ENCODE measurements around the gene B9D2.

Gene B9D2

GRCh38 chr19:41332000-41332399, 31.9 kb downstream of the B9D2 start:
- H2BK120ac ChIP-seq (ENCODE audit: low read depth, low read length): no peak overlapping the region
- no peak overlapping the region for H3K23ac ChIP-seq (ENCODE audit: low read length in 2 of 2)
- no peak overlapping the region for H3K9ac ChIP-seq (ENCODE audit: low read length)
- no peak overlapping the region for H2BK5ac ChIP-seq (ENCODE audit: low read depth, low read length, poor library complexity, severe bottlenecking)
- peaks cover 50 to 62% of the 10 kb centered on the region in 2 experiments for H3K36me3 ChIP-seq (ENCODE audit: control insufficient read depth in 1 of 2, insufficient read depth in 2 of 2, low read depth in 1 of 2, low read length in 2 of 2)
- no peak overlapping the region for H2AFZ ChIP-seq (ENCODE audit: low read depth, low read length)
- no peak overlapping the region for H2BK15ac ChIP-seq (ENCODE audit: low read depth, poor library complexity, severe bottlenecking)
- peaks cover 9% of the 10 kb centered on the region for H3K79me1 ChIP-seq (replicated peaks; ENCODE audit: low read length, poor library complexity, severe bottlenecking)
- no peak overlapping the region for H3K18ac ChIP-seq (ENCODE audit: low read depth in 1 of 2, low read length in 2 of 2)
- WGBS: 92% methylated on average over 16 of the region's 16 CpGs
- H3K4ac ChIP-seq (ENCODE audit: low read depth in 1 of 2, low read length in 2 of 2): no peak overlapping the region
- peaks cover 18% of the 10 kb centered on the region for H3K4me1 ChIP-seq (ENCODE audit: control insufficient read depth, insufficient read depth, low read depth, low read length)
- DNase-seq: no peak
- no peak overlapping the region for H3K14ac ChIP-seq (ENCODE audit: low read length in 2 of 2)
- H3K4me2 ChIP-seq (ENCODE audit: low read length, poor library complexity, severe bottlenecking): no peak overlapping the region
- no peak overlapping the region for H4K8ac ChIP-seq (ENCODE audit: low read length)
- H2BK12ac ChIP-seq (ENCODE audit: low read length in 2 of 2): no peak overlapping the region
- H2AK5ac ChIP-seq (ENCODE audit: low read length, severe bottlenecking): no peak overlapping the region
- no peak overlapping the region for H4K91ac ChIP-seq (ENCODE audit: low read length)
- no peak overlapping the region for H3K27ac ChIP-seq (ENCODE audit: low read length, poor library complexity, severe bottlenecking)
- H3K4me3 ChIP-seq (ENCODE audit: insufficient read depth in 1 of 2, low read depth in 1 of 2, low read length in 2 of 2): no peak overlapping the region
- H3K27me3 ChIP-seq (ENCODE audit: control insufficient read depth in 1 of 2, insufficient read depth in 1 of 2, low read length in 2 of 2): no peaks in the 10 kb centered on the region
- H3K9me3 ChIP-seq (ENCODE audit: control insufficient read depth, low read length): no peaks in the 10 kb centered on the region

DNA sequence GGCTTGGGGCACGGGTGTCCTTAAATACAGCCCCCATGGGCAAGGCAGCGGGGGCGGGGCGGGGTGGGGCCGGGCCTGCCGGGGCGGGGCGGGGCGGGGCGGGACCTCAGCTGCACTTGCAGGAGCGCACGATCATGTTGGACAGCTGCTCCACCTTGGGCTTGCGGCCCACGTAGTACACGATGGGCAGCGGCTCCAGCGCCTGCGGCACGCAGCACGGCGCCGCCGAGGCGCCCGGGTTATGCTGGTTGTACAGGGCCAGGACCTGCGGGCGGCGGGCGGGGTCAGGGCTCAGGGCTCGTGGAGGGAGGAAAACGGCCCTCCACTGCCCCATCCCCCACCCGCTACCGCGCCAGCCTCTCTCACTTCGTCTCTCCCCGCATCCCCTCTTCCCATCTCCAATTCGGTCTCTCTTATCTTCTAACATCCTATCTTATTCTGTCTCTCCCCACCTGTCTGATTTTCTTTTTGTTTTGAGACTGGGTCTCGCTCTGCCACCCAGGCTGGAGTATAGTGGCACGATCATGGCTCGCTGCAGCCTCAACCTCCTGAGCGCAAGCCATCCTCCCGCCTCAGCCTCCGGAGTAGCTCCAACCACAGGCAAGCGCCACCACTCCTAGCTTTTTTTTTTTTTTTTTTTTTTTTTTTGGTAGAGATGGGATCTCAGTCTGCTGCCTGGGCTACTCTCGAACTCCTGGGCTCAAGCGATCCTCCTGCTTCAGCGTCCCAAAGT, 32.8 kb downstream of the B9D2 start:
- Histone ChIP-seq H2BK5ac (ENCODE audit: low read depth, low read length, poor library complexity, severe bottlenecking) (no peak overlapping the region), H2AFZ (ENCODE audit: low read depth, low read length) (no peak overlapping the region), H3K4me2 (ENCODE audit: low read length, poor library complexity, severe bottlenecking) (no peak overlapping the region), H3K18ac (ENCODE audit: low read depth in 1 of 2, low read length in 2 of 2) (no peak overlapping the region), H3K14ac (ENCODE audit: low read length in 2 of 2) (no peak overlapping the region), H3K27ac (ENCODE audit: low read length, poor library complexity, severe bottlenecking) (no peak overlapping the region), H3K36me3 (ENCODE audit: control insufficient read depth in 1 of 2, insufficient read depth in 2 of 2, low read depth in 1 of 2, low read length in 2 of 2) (peaks cover 50 to 56% of the 10 kb centered on the region in 2 experiments), H3K9me3 (ENCODE audit: control insufficient read depth, low read length) (no peaks in the 10 kb centered on the region), H3K4me1 (ENCODE audit: control insufficient read depth, insufficient read depth, low read depth, low read length) (peaks cover 26% of the 10 kb centered on the region), H3K23ac (ENCODE audit: low read length in 2 of 2) (no peak overlapping the region), H3K9ac (ENCODE audit: low read length) (no peak overlapping the region), H2AK5ac (ENCODE audit: low read length, severe bottlenecking) (no peak overlapping the region), H3K4ac (ENCODE audit: low read depth in 1 of 2, low read length in 2 of 2) (no peak overlapping the region), H2BK15ac (ENCODE audit: low read depth, poor library complexity, severe bottlenecking) (no peak overlapping the region), H3K27me3 (ENCODE audit: control insufficient read depth in 1 of 2, insufficient read depth in 1 of 2, low read length in 2 of 2) (no peaks in the 10 kb centered on the region), H2BK120ac (ENCODE audit: low read depth, low read length) (no peak overlapping the region), H4K8ac (ENCODE audit: low read length) (peak overlapping the region; percentile 29), H3K79me1 (replicated peaks; ENCODE audit: low read length, poor library complexity, severe bottlenecking) (peaks cover 9% of the 10 kb centered on the region), H2BK12ac (ENCODE audit: low read length in 2 of 2) (no peak overlapping the region), H4K91ac (ENCODE audit: low read length) (no peak overlapping the region), H3K4me3 (ENCODE audit: insufficient read depth in 1 of 2, low read depth in 1 of 2, low read length in 2 of 2) (no peak overlapping the region)
- no peak for DNase-seq
- 88% methylated on average over 41 of the region's 47 CpGs for WGBS

- Histone ChIP-seq H3K18ac (ENCODE audit: low read depth in 1 of 2, low read length in 2 of 2) (no peak overlapping the region), H3K14ac (ENCODE audit: low read length in 2 of 2) (no peak overlapping the region), H3K27ac (ENCODE audit: low read length, poor library complexity, severe bottlenecking) (no peak overlapping the region), H3K36me3 (ENCODE audit: control insufficient read depth in 1 of 2, insufficient read depth in 2 of 2, low read depth in 1 of 2, low read length in 2 of 2) (peaks cover 48 to 51% of the 10 kb centered on the region in 2 experiments), H4K91ac (ENCODE audit: low read length) (no peak overlapping the region), H3K79me1 (replicated peaks; ENCODE audit: low read length, poor library complexity, severe bottlenecking) (peaks cover 8% of the 10 kb centered on the region), H3K23ac (ENCODE audit: low read length in 2 of 2) (no peak overlapping the region), H3K4me1 (ENCODE audit: control insufficient read depth, insufficient read depth, low read depth, low read length) (peaks cover 32% of the 10 kb centered on the region), H3K9ac (ENCODE audit: low read length) (no peak overlapping the region), H2BK15ac (ENCODE audit: low read depth, poor library complexity, severe bottlenecking) (no peak overlapping the region), H2BK5ac (ENCODE audit: low read depth, low read length, poor library complexity, severe bottlenecking) (no peak overlapping the region), H3K4me3 (ENCODE audit: insufficient read depth in 1 of 2, low read depth in 1 of 2, low read length in 2 of 2) (no peak overlapping the region), H2AFZ (ENCODE audit: low read depth, low read length) (no peak overlapping the region), H3K4ac (ENCODE audit: low read depth in 1 of 2, low read length in 2 of 2) (no peak overlapping the region), H2AK5ac (ENCODE audit: low read length, severe bottlenecking) (no peak overlapping the region), H3K4me2 (ENCODE audit: low read length, poor library complexity, severe bottlenecking) (no peak overlapping the region), H4K8ac (ENCODE audit: low read length) (no peak overlapping the region), H3K9me3 (ENCODE audit: control insufficient read depth, low read length) (no peaks in the 10 kb centered on the region), H2BK12ac (ENCODE audit: low read length in 2 of 2) (no peak overlapping the region), H3K27me3 (ENCODE audit: control insufficient read depth in 1 of 2, insufficient read depth in 1 of 2, low read length in 2 of 2) (no peaks in the 10 kb centered on the region), H2BK120ac (ENCODE audit: low read depth, low read length) (no peak overlapping the region)
- DNase-seq: no peak
- 93% methylated on average over 4 of the region's 4 CpGs for WGBS
Measured at GRCh38 chr19:41330481-41330880, 33.5 kb downstream of the B9D2 start.

DNA sequence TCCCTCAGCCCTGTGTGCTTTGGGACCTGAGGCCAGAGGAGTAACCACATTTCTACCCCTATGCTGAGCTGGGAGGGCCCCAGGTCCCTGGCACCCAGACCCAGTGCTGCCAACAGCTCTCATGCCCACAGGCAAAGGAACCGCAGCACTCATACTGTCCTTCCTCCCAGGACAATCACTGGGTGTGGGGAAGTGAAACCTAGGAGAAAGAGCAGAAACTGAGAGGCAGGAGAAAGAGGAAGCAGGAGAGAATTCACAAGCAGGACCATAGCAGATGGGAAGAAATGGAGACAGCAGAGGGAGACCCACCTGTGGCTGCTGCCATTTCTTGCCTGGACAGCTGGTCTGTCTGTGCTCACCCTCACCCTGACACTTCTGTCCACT, 35.1 kb downstream of the B9D2 start:
- H3K23ac ChIP-seq (ENCODE audit: low read length in 2 of 2): peak overlapping the region in 1 of 2 experiments; percentile 51
- peak overlapping the region; percentile 47 for H4K8ac ChIP-seq (ENCODE audit: low read length)
- DNase-seq: no peak
- H3K14ac ChIP-seq (ENCODE audit: low read length in 2 of 2): peak overlapping the region in 1 of 2 experiments; percentile 68
- peak overlapping the region; percentile 55 for H2AK5ac ChIP-seq (ENCODE audit: low read length, severe bottlenecking)
- H3K4me3 ChIP-seq (ENCODE audit: insufficient read depth in 1 of 2, low read depth in 1 of 2, low read length in 2 of 2): no peak overlapping the region
- peak overlapping the region; percentile 73 for H2BK15ac ChIP-seq (ENCODE audit: low read depth, poor library complexity, severe bottlenecking)
- H2AFZ ChIP-seq (ENCODE audit: low read depth, low read length): no peak overlapping the region
- no peak overlapping the region for H3K9ac ChIP-seq (ENCODE audit: low read length)
- WGBS: 100% methylated on average over 1 of the region's 1 CpG
- H2BK12ac ChIP-seq (ENCODE audit: low read length in 2 of 2): peak overlapping the region; percentile 6 to 12
- peak overlapping the region; percentile 1 to 75 for H3K18ac ChIP-seq (ENCODE audit: low read depth in 1 of 2, low read length in 2 of 2)
- no peak overlapping the region for H3K4me2 ChIP-seq (ENCODE audit: low read length, poor library complexity, severe bottlenecking)
- H3K27me3 ChIP-seq (ENCODE audit: control insufficient read depth in 1 of 2, insufficient read depth in 1 of 2, low read length in 2 of 2): no peaks in the 10 kb centered on the region
- peaks cover 40 to 42% of the 10 kb centered on the region in 2 experiments for H3K36me3 ChIP-seq (ENCODE audit: control insufficient read depth in 1 of 2, insufficient read depth in 2 of 2, low read depth in 1 of 2, low read length in 2 of 2)
- peaks cover 47% of the 10 kb centered on the region for H3K4me1 ChIP-seq (ENCODE audit: control insufficient read depth, insufficient read depth, low read depth, low read length)
- H3K79me1 ChIP-seq (replicated peaks; ENCODE audit: low read length, poor library complexity, severe bottlenecking): peaks cover 5% of the 10 kb centered on the region
- H3K4ac ChIP-seq (ENCODE audit: low read depth in 1 of 2, low read length in 2 of 2): peak overlapping the region; percentile 2 to 30
- H3K9me3 ChIP-seq (ENCODE audit: control insufficient read depth, low read length): no peaks in the 10 kb centered on the region
- peak overlapping the region; percentile 54 for H2BK120ac ChIP-seq (ENCODE audit: low read depth, low read length)
- H4K91ac ChIP-seq (ENCODE audit: low read length): peak overlapping the region; percentile 99
- H3K27ac ChIP-seq (ENCODE audit: low read length, poor library complexity, severe bottlenecking): peak overlapping the region; percentile 21
- H2BK5ac ChIP-seq (ENCODE audit: low read depth, low read length, poor library complexity, severe bottlenecking): no peak overlapping the region
